Vagina (tissue), 2 donors: Measurements from ENCODE around the gene PRKAR1B. TPM values are rescaled to one million over a fixed set of nuclear protein-coding genes. Genes with fewer than 3 reads are reported as not detected.

Experiments
- DNase-seq, 2 donors: peaks; one replicate each; pipeline ENCODE4 v3.0.0-alpha.2; 2017; ENCODE audit errors: extremely low spot score in 2 of 2
- H3K27ac ChIP-seq: fragments of 200-600 bp; sonication (generic); one replicate; pipeline ENCODE4 v1.5.1; 2019
- H3K27me3 ChIP-seq: fragments of 200-600 bp; sonication (generic); one replicate; pipeline ENCODE4 v1.5.1; 2019
- H3K36me3 ChIP-seq, 2 donors: fragments of 200-600 bp; sonication (generic); one replicate each; pipeline ENCODE4 v1.5.1; 2017 to 2019
- H3K4me1 ChIP-seq: fragments of 200-600 bp; sonication (generic); one replicate; pipeline ENCODE4 v1.5.1; 2019
- H3K4me3 ChIP-seq, 2 donors: fragments of 200-600 bp; sonication (generic); 1 replicate in 1 of 2; 2 replicates in 1 of 2; pipeline ENCODE4 v1.5.1; 2016 to 2019
- H3K9me3 ChIP-seq: fragments of 200-600 bp; sonication (generic); one replicate; pipeline ENCODE4 v1.5.1; 2019
- CTCF ChIP-seq, 3 experiments: fragments of 450-650 bp in 2 of 3; fragments of 200-600 bp in 1 of 3; sonication (generic) in 1 of 3; IDR thresholded peaks; one replicate each; pipeline ENCODE4 v1.5.1; 2017 to 2019; ENCODE audit warnings: antibody characterized with exemption in 3 of 3, mild to moderate bottlenecking in 2 of 3, moderate library complexity in 2 of 3
- POLR2A ChIP-seq, 2 donors: fragments of 450-650 bp; IDR thresholded peaks; one replicate each; pipeline ENCODE4 v1.6.1; 2017; ENCODE audit warnings: antibody characterized with exemption in 2 of 2, mild to moderate bottlenecking in 2 of 2, moderate library complexity in 2 of 2
- POLR2AphosphoS5 ChIP-seq, 2 donors: sonication (generic); formaldehyde crosslinking; IDR thresholded peaks; one replicate each; pipeline ENCODE4 v1.9.0; 2017; ENCODE audit warnings: antibody characterized with exemption in 2 of 2, mild to moderate bottlenecking in 2 of 2, low read depth in 1 of 2; ENCODE audit not compliant: insufficient read depth in 1 of 2
- intact Hi-C: fragments of 100-400 bp; cut with DNase I; formaldehyde crosslinking; loops from one replicate; pipeline ENCODE4 v1.15.1; 2023
- total RNA-seq: library from RNA; depleted of rRNA; stranded (reverse); fragments of >200 nt; gene quantifications from one replicate; pipeline ENCODE4 v1.2.3, GENCODE V29; 2016

The PRKAR1B gene
- total RNA-seq, 1 donor from 2014 or later = 31.4 TPM

- no peak overlapping the region for H3K27ac ChIP-seq
- H3K27me3 ChIP-seq = no peaks in the 10 kb centered on the region
- peaks cover 0 to 43% of the 10 kb centered on the region in 2 donors for H3K36me3 ChIP-seq
- intact Hi-C loops = no loop called here
- H3K4me1 ChIP-seq = no peaks in the 10 kb centered on the region
- H3K9me3 ChIP-seq = no peaks in the 10 kb centered on the region
- DNase-seq = no peak
- TF ChIP-seq POLR2A (IDR thresholded peaks at IDR 0.05) = no peak
- TF ChIP-seq CTCF (IDR thresholded peaks at IDR 0.05) = no peak
- TF ChIP-seq POLR2AphosphoS5 (IDR thresholded peaks at IDR 0.05; ENCODE audit: insufficient read depth in 1 of 2, low read depth in 1 of 2) = no peak
- no peak overlapping the region for H3K4me3 ChIP-seq
Measured at GRCh38 chr7:761101-761500, 34.0 kb upstream of the PRKAR1B start.

GRCh38 chr7:760006-760405 is 32.9 kb upstream of the PRKAR1B start:
- DNase-seq = no peak
- TF ChIP-seq POLR2A (IDR thresholded peaks at IDR 0.05) (no peak), CTCF (IDR thresholded peaks at IDR 0.05) (no peak), POLR2AphosphoS5 (IDR thresholded peaks at IDR 0.05; ENCODE audit: insufficient read depth in 1 of 2, low read depth in 1 of 2) (no peak)
- Histone ChIP-seq H3K27ac (no peak overlapping the region), H3K4me1 (no peaks in the 10 kb centered on the region), H3K4me3 (no peak overlapping the region), H3K27me3 (no peaks in the 10 kb centered on the region), H3K9me3 (no peaks in the 10 kb centered on the region), H3K36me3 (peaks cover 0 to 48% of the 10 kb centered on the region in 2 donors)
- intact Hi-C loops = no loop called here

- H3K36me3 ChIP-seq = peaks cover 0 to 48% of the 10 kb centered on the region in 2 donors
- DNase-seq = no peak
- H3K27ac ChIP-seq = no peak overlapping the region
- intact Hi-C loops = no loop called here
- no peak overlapping the region for H3K4me3 ChIP-seq
- TF ChIP-seq CTCF (IDR thresholded peaks at IDR 0.05) = no peak
- no peak for TF ChIP-seq POLR2A (IDR thresholded peaks at IDR 0.05)
- no peak for TF ChIP-seq POLR2AphosphoS5 (IDR thresholded peaks at IDR 0.05; ENCODE audit: insufficient read depth in 1 of 2, low read depth in 1 of 2)
- H3K9me3 ChIP-seq = no peaks in the 10 kb centered on the region
- no peaks in the 10 kb centered on the region for H3K4me1 ChIP-seq
- no peaks in the 10 kb centered on the region for H3K27me3 ChIP-seq
Measured at GRCh38 chr7:759569-759968, 32.5 kb upstream of the PRKAR1B start.

GRCh38 chr7:757741-758163 is 30.7 kb upstream of the PRKAR1B start:
- peaks cover 0 to 31% of the 10 kb centered on the region in 2 donors for H3K36me3 ChIP-seq
- H3K27me3 ChIP-seq = no peaks in the 10 kb centered on the region
- no peak for DNase-seq
- H3K9me3 ChIP-seq = no peaks in the 10 kb centered on the region
- H3K4me1 ChIP-seq = no peaks in the 10 kb centered on the region
- TF ChIP-seq CTCF (IDR thresholded peaks at IDR 0.05) (no peak), POLR2A (IDR thresholded peaks at IDR 0.05) (no peak), POLR2AphosphoS5 (IDR thresholded peaks at IDR 0.05; ENCODE audit: insufficient read depth in 1 of 2, low read depth in 1 of 2) (no peak)
- H3K27ac ChIP-seq = no peak overlapping the region
- intact Hi-C loops = no loop called here
- no peak overlapping the region for H3K4me3 ChIP-seq

GRCh38 chr7:756928-757560 is 30.0 kb upstream of the PRKAR1B start:
- TF ChIP-seq POLR2AphosphoS5 (IDR thresholded peaks at IDR 0.05; ENCODE audit: insufficient read depth in 1 of 2, low read depth in 1 of 2) = no peak
- TF ChIP-seq CTCF (IDR thresholded peaks at IDR 0.05) = no peak
- no peak for TF ChIP-seq POLR2A (IDR thresholded peaks at IDR 0.05)
- intact Hi-C loops = no loop called here
- Histone ChIP-seq H3K27me3 (no peaks in the 10 kb centered on the region), H3K36me3 (peaks cover 0 to 27% of the 10 kb centered on the region in 2 donors), H3K4me3 (no peak overlapping the region), H3K9me3 (no peaks in the 10 kb centered on the region), H3K27ac (no peak overlapping the region), H3K4me1 (no peaks in the 10 kb centered on the region)
- DNase-seq = no peak
